Measurements from ENCODE around the gene DOCK6. TPM values are rescaled to one million over a fixed set of nuclear protein-coding genes. Genes with fewer than 3 reads are reported as not detected.

DOCK6 gene
- total RNA-seq: 35.1 TPM
- long read RNA-seq, partial matches to known transcripts: 5 of 11 reads
- long read RNA-seq, other reads (novel, unspliced or antisense): 6 of 11 reads

DNA sequence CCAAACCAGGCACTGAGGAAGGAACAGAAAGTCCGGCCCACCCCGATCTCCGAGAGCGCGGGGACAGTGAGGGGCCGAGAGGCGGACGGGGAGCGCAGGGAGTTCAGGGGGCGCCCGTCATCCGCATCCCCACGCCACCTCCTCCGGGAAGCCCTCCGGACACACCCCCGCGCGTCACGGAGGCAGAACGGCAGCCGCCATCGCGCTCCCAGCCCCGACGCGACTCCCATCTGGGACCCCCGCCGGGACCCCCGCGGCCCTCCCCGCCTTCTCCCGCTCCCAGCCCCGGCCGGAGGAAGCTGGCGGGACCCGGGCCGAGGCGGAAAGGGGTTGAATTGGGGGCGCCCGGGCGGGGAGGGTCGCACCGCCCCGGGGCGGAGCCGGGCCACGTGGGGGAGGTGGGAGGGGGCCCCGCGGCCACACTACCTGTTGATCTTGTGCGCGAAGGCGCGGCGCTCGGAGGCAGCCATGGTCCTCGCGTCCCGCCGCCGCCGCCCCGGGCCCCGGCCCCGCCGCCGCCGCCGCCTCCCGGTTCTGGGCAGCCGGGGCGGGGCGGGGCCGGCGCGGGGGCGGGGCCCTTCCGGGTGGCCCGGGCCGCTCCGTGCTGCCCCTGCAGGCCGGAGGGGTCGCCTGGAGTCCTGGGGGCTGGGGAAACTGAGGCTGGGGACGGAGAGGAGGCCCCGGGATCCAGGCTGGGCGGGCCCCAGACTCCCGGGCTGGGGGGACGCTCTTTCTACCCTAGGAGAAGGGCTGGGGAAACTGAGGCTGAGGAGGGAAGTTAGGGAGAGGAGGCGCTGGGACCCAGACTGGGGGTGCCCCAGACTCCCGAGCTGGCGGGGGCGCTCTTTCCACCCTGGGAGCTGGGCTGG lies at the start of gene DOCK6:
Gene DOCK6, minus strand, starts transcription at position 554 of the 869 bp plus-strand sequence. Its CDS starts 84 bp downstream, at position 470.
- ATAC-seq (peak; percentile 68), DNase-seq (ENCODE audit: missing footprints) (no peak)

GRCh38 chr19:11306337-11306736 lies 44.0 kb upstream of the DOCK6 start:
- ATAC-seq: no peak
- DNase-seq (ENCODE audit: missing footprints): no peak
- intact Hi-C loops (cut with DNase I): no loop called here

More for the DNA sequence above, at the start of gene DOCK6:
- intact Hi-C loops (cut with DNase I): no loop called here

- DNase-seq (ENCODE audit: missing footprints) (no peak), ATAC-seq (no peak)
- intact Hi-C loops (cut with DNase I): no loop called here
Measured at GRCh38 chr19:11304936-11305335, 42.6 kb upstream of the DOCK6 start.

DNA sequence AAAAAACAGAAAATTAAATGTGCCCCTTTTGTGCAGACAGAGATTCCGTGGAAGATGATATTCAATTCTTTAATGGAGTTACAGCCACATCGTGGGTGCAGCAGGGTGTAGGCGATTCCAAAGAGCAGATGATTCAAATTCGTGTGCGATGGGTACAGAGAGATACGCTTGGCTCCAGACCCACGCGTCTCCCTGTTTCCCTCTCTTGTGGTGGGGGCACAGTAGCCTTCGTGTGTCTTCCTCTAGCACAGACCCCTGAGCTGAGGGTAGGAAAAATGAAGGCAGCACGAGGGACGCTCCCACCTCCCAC lies 38.4 kb upstream of the DOCK6 start:
- DNase-seq (ENCODE audit: missing footprints): no peak
- intact Hi-C loops (cut with DNase I): no loop called here
- ATAC-seq: no peak

DNA sequence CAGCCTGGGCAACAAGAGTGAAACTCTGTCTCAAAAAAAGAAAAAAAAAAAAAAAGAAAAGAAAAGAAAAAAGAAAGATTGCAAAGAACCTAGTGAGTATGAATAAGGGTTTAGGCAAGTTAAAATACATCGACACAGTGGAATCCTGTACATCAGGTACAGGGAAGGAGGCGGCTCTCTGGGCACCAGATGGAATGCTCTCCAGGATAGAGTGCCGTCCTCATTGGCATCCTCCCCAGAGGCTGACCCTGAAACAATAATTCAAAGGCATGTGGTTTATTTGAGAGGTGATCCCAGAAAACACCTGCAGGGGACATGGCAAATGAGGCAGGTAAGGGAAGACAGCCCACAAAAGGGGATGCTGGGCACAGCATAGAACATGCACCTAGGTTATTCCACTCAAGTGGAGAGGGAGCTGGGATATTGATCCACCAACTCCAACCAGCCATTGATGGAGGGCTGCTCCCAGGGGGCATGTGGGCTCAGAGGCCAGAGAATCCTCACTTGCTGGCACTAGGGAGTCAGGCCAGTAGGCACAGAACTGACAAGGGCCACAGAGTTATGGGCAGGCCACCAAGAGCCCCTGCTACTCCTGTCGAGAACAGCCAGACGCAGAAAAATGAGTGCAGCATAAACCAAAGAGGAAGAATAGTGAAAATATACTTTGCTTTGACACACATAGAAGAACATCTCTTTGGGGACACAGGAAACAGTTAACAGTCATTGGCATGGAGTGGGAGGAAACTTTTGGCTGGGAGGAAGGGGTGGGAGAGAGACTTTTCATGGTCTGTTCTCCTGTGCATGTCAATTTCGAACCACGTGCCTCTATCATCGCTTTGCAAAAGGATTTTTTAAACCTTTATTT lies 37.9 kb upstream of the DOCK6 start:
- intact Hi-C loops (cut with DNase I): loop anchor here (10.0 kb wide), 1 partner anchor 145 kb away; no protein-coding TSS in a partner anchor
- ATAC-seq: no peak

GRCh38 chr19:11296264-11296663 lies 33.9 kb upstream of the DOCK6 start:
- ATAC-seq (peak; percentile 58), DNase-seq (ENCODE audit: missing footprints) (no peak)
- intact Hi-C loops (cut with DNase I): loop anchor here (10.0 kb wide), 1 partner anchor 149 kb away; no protein-coding TSS in a partner anchor

More for the DNA sequence above, 37.9 kb upstream of the DOCK6 start:
- DNase-seq (ENCODE audit: missing footprints): no peak

DNA sequence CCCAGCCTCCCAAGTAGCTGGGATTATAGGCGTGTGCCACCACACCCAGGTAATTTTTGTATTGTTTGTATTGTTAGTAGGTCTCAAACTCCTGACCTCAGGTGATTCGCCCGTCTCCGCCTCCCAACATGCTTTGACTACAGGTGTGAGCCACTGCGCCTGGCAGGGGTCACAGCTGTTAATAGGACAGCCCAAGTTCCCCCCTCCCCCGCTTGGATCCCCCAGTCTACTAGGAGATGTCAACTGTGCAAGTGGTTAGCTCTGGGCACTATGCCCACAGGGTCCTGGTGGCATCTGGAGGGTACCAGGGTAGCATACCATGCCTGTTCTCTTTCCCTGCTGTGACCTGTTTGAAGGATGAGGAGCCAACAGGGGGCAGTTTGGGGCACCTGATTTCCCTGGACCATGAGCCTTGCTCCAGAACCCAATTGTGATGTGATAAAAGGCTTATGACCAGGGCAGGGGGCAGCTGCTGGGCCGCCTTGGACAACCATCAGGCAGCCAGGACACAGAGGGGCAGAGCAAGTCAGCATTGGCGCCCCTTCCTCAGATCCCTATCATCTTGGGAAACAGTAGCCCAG lies 33.4 kb upstream of the DOCK6 start, which contains the start of gene TSPAN16:
Gene TSPAN16, plus strand, starts transcription at position 496 of the 581 bp plus-strand sequence. CDS start 138 bp downstream, outside the sequence.
- DNase-seq (ENCODE audit: missing footprints) (no peak), ATAC-seq (no peak)
- intact Hi-C loops (cut with DNase I): loop anchor here (2.0 to 10.0 kb wide), 2 partner anchors 51 to 149 kb away; partner anchors contain the start of genes CCDC159 and TMEM205

DNA sequence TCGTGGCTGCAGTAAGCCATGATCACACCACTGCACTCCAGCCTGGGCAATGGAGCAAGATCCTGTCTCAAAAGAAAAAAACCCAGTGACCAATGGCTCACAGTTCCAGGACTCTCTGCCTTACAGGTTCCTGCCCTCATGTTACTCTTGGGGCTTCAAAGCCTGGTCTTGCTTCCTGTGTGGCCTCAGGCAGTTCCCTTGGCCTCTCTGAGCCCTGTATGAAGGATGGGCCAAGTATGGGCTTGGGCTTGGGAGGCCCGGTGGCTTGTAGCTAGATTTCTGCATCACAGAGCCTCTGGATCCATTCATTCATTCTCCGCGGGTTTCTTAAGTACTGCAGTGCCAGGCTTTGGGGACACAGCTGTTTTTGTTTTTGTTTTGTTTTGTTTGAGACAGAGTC lies 32.9 kb upstream of the DOCK6 start:
- no peak for ATAC-seq
- intact Hi-C loops (cut with DNase I): loop anchor here (2.0 to 10.0 kb wide), 2 partner anchors 52 to 150 kb away; partner anchors contain the start of genes CCDC159 and TMEM205
- DNase-seq (ENCODE audit: missing footprints): no peak

DNA sequence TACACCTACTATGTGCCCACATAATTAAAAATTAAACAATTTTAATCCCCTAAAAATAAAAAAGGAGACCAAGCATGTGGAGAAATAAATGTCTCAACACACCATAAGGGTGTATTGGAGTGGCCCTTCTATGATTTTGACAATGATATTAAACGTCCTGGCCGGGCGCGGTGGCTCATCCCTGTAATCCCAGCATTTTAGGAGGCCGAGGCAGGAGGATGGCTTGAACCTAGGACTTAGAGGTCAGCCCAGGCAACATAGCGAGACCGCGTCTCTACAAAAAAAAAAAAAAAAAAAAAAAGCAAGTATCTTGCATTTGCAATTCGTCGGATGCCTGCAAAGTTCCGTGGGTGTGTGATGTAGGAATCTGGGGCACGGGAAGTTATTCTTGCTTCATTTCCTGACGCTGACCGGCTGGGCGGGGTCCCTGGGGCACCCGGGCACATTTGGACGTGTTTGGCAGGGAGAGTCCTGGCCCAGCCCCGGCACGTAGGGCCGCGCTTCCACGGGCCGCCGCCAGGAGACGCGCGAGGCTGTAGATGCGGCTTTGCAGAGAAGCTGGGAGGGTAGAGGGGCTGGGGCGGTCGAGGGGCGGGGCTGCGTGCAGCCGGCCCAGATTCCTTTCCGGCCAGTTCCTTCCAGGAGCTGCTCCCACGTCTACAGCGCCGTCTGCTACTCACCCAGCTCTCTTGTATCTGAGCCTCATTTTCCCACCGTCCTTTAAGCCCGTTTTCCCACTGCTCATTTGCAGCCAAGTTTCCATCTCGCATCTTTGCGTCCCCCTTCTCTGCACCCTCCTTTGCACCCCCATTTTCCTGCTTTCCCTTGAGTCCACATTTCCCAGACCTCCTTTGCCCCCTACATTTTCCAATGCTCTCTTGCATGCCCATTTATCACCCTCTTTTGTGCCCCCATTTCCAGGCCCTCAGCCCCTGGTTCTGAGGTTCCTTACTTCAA lies 31.4 kb upstream of the DOCK6 start:
- ATAC-seq (peak; percentile 96), DNase-seq (ENCODE audit: missing footprints) (peak; percentile 98)
- intact Hi-C loops (cut with DNase I): loop anchor here (2.0 to 10.0 kb wide), 6 partner anchors 53 to 294 kb away; partner anchors contain the start of genes CCDC159, EPOR and TMEM205

DNA sequence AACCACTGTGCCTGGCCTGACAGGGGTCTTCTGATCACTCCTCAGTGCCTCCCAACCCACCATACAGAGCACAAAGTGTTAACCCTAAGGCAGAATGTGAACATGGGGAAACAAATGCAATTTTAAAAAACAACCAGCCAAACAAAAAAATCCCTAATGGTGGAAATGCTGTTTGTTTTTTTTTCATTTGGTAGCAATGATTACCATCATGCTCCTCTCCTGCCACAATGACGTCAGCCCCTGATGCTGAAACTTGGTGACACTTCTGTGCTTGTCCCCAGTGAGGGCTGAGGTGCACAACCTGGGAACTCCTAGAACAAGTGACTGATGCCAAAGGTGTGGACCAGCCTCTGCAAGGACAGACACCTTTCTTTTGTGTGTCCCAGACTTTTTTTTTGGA lies 29.7 kb upstream of the DOCK6 start:
- no peak for ATAC-seq
- no peak for DNase-seq (ENCODE audit: missing footprints)
- intact Hi-C loops (cut with DNase I): loop anchor here (2.0 to 10.0 kb wide), 5 partner anchors 90 to 295 kb away; partner anchors contain the start of gene EPOR

GRCh38 chr19:11291415-11291814 lies 29.1 kb upstream of the DOCK6 start:
- ATAC-seq: no peak
- DNase-seq (ENCODE audit: missing footprints): no peak
- intact Hi-C loops (cut with DNase I): loop anchor here (5.0 to 10.0 kb wide), 4 partner anchors 91 to 296 kb away; partner anchors contain the start of gene EPOR

GRCh38 chr19:11290256-11290655 lies 27.9 kb upstream of the DOCK6 start:
- intact Hi-C loops (cut with DNase I): loop anchor here (5.0 to 10.0 kb wide), 4 partner anchors 92 to 297 kb away; partner anchors contain the start of gene EPOR
- DNase-seq (ENCODE audit: missing footprints) (no peak), ATAC-seq (no peak)

- intact Hi-C loops (cut with DNase I): no loop called here
- no peak for ATAC-seq
- DNase-seq (ENCODE audit: missing footprints): no peak
Measured at GRCh38 chr19:11288349-11288748, 26.0 kb upstream of the DOCK6 start.

GRCh38 chr19:11286312-11286974 lies 24.1 kb upstream of the DOCK6 start:
- DNase-seq (ENCODE audit: missing footprints) (no peak), ATAC-seq (peak; percentile 80)
- intact Hi-C loops (cut with DNase I): loop anchor here (2.0 kb wide), 1 partner anchor 44 kb away; no protein-coding TSS in a partner anchor

- ATAC-seq (no peak), DNase-seq (ENCODE audit: missing footprints) (no peak)
- intact Hi-C loops (cut with DNase I): no loop called here
Measured at GRCh38 chr19:11284515-11284914, 22.2 kb upstream of the DOCK6 start.

- DNase-seq (ENCODE audit: missing footprints) (no peak), ATAC-seq (no peak)
- intact Hi-C loops (cut with DNase I): no loop called here
Measured at GRCh38 chr19:11281356-11282049, 19.2 kb upstream of the DOCK6 start.
